NCI-H1092 (cell line): ENCODE measurements around the gene TGFBR2.
"Not testable (repeated sequence)": the region's sequence is repeated elsewhere in the genome, so short reads cannot be mapped to it uniquely, and the experiment has no call there.

Source experiments
- DNase-seq: peaks from one replicate; lab custom pipeline; 2025; lab: John Stamatoyannopoulos, UW

TGFBR2 gene

GRCh38 chr3:30619318-30619717 lies 12.9 kb downstream of the TGFBR2 start:
- DNase-seq: no peak

- DNase-seq: no peak
These were observed 14.3 kb downstream of the TGFBR2 start for GRCh38 chr3:30620402-30621360.

- no peak for DNase-seq
These were observed 15.2 kb downstream of the TGFBR2 start for GRCh38 chr3:30621576-30621975.

GRCh38 chr3:30622047-30622545 lies 15.7 kb downstream of the TGFBR2 start:
- no peak for DNase-seq

GRCh38 chr3:30622790-30623189 lies 16.4 kb downstream of the TGFBR2 start:
- DNase-seq: no peak

- DNase-seq: no peak
These were observed 16.9 kb downstream of the TGFBR2 start for GRCh38 chr3:30623351-30623750.

- DNase-seq: not testable (repeated sequence)
These were observed 18.1 kb downstream of the TGFBR2 start for GRCh38 chr3:30624480-30624879.

GRCh38 chr3:30625541-30626438 lies 19.4 kb downstream of the TGFBR2 start:
- no peak for DNase-seq

- no peak for DNase-seq
These were observed 20.2 kb downstream of the TGFBR2 start for GRCh38 chr3:30626443-30627180.

- DNase-seq: no peak
These were observed 22.0 kb downstream of the TGFBR2 start for GRCh38 chr3:30628205-30628900.

- no peak for DNase-seq
These were observed 22.6 kb downstream of the TGFBR2 start for GRCh38 chr3:30628901-30629590.

- DNase-seq: no peak
These were observed 23.3 kb downstream of the TGFBR2 start for GRCh38 chr3:30629746-30630145.

GRCh38 chr3:30630238-30631030 lies 24.0 kb downstream of the TGFBR2 start:
- DNase-seq: no peak

- no peak for DNase-seq
These were observed 25.0 kb downstream of the TGFBR2 start for GRCh38 chr3:30631243-30631904.

GRCh38 chr3:30632065-30632464 lies 25.7 kb downstream of the TGFBR2 start:
- DNase-seq: no peak

- no peak for DNase-seq
These were observed 26.1 kb downstream of the TGFBR2 start for GRCh38 chr3:30632521-30632920.

GRCh38 chr3:30633718-30634117 lies 27.3 kb downstream of the TGFBR2 start:
- DNase-seq: no peak

GRCh38 chr3:30634761-30635735 lies 28.6 kb downstream of the TGFBR2 start:
- DNase-seq: no peak
